PC-3 (cell line): Measurements from ENCODE around the gene MAGI2. TPM values are rescaled to one million over a fixed set of nuclear protein-coding genes. Genes with fewer than 3 reads are reported as not detected.

ENCODE experiments used
- ATAC-seq: fragments of 200-7000 bp; cut with Tn5 transposase; 2 replicates; pipeline ENCODE4 v1.9.1; 2020; ENCODE audit warnings: mild to moderate bottlenecking, moderate library complexity
- BruUV-seq: library from RNA; stranded (reverse); fragments of 400-500 nt; replicated peaks from 2 replicates; lab custom pipeline; 2021; lab: Mats Ljungman, UMichigan
- CTCF ChIA-PET: fragments of 300-600 bp; sonication (Branson Sonifier 250); formaldehyde crosslinking; loops from one replicate; lab custom pipeline; 2022; ENCODE audit warnings: antibody characterized with exemption; lab: Charles Lee
- POLR2A ChIA-PET: fragments of 300-600 bp; sonication (Branson Sonifier 250); formaldehyde crosslinking; loops from one replicate; lab custom pipeline; 2022; ENCODE audit warnings: antibody characterized with exemption; ENCODE audit not compliant: unreplicated experiment; lab: Charles Lee
- DNase-seq: peaks from one replicate; pipeline ENCODE4 v3.0.0-alpha.2; 2015
- H2AFZ ChIP-seq: fragments of 300-600 bp; sonication (generic); 2 replicates; pipeline ENCODE4 v1.6.0; 2016; ENCODE audit warnings: antibody characterized with exemption, low read length
- H3F3A ChIP-seq: fragments of 300-600 bp; sonication (generic); one replicate; pipeline ENCODE4 v1.6.0; 2017; ENCODE audit warnings: antibody characterized with exemption, low read length, control low read depth, mild to moderate bottlenecking; ENCODE audit not compliant: unreplicated experiment
- H3K27ac ChIP-seq: fragments of 300-600 bp; sonication (generic); 2 replicates; pipeline ENCODE4 v1.5.1; 2016; ENCODE audit warnings: mild to moderate bottlenecking, low read length
- H3K27me3 ChIP-seq: fragments of 300-600 bp; sonication (generic); 2 replicates; pipeline ENCODE4 v1.6.1; 2016; ENCODE audit warnings: low read length, mixed read lengths
- H3K36me3 ChIP-seq: fragments of 300-600 bp; sonication (generic); 2 replicates; pipeline ENCODE4 v1.6.1; 2016; ENCODE audit warnings: low read depth, mixed run types, low read length, mixed read lengths
- H3K4me1 ChIP-seq: fragments of 300-600 bp; sonication (generic); 2 replicates; pipeline ENCODE4 v1.5.1; 2016; ENCODE audit warnings: low read length; ENCODE audit not compliant: insufficient read depth
- H3K4me2 ChIP-seq: fragments of 300-600 bp; sonication (generic); 2 replicates; pipeline ENCODE4 v1.6.0; 2016; ENCODE audit warnings: low read length
- H3K4me3 ChIP-seq: fragments of 300-600 bp; sonication (generic); 2 replicates; pipeline ENCODE4 v1.5.1; 2016; ENCODE audit warnings: mild to moderate bottlenecking, low read length, mixed read lengths
- H3K79me2 ChIP-seq: fragments of 300-600 bp; sonication (generic); 2 replicates; pipeline ENCODE4 v1.6.1; 2017; ENCODE audit warnings: low read length, mixed read lengths
- H3K9ac ChIP-seq: fragments of 300-600 bp; sonication (generic); 2 replicates; pipeline ENCODE4 v1.6.0; 2016; ENCODE audit warnings: mild to moderate bottlenecking, low read length
- H3K9me2 ChIP-seq: fragments of 300-600 bp; sonication (generic); replicated peaks from 2 replicates; pipeline ENCODE4 v1.6.1; 2016; ENCODE audit warnings: mixed run types, low read length, mixed read lengths
- H3K9me3 ChIP-seq: fragments of 300-600 bp; sonication (generic); 2 replicates; pipeline ENCODE4 v1.6.1; 2016; ENCODE audit warnings: low read length, mixed read lengths
- H4K20me1 ChIP-seq: fragments of 300-600 bp; sonication (generic); 2 replicates; pipeline ENCODE4 v1.6.1; 2016; ENCODE audit warnings: low read length, mixed read lengths
- EZH2 ChIP-seq: fragments of 300-600 bp; sonication (generic); IDR thresholded peaks from one replicate; pipeline ENCODE4 v1.6.1; 2017; ENCODE audit warnings: antibody characterized with exemption, mild to moderate bottlenecking, low read length; ENCODE audit not compliant: unreplicated experiment
- EZH2phosphoT487 ChIP-seq: fragments of 300-600 bp; sonication (generic); IDR thresholded peaks from 2 replicates; pipeline ENCODE4 v1.6.1; 2018; ENCODE audit warnings: mild to moderate bottlenecking, antibody characterized with exemption, low read length, borderline replicate concordance
- intact Hi-C: fragments of 100-400 bp; cut with micrococcal nuclease; formaldehyde crosslinking; loops from 2 replicates; pipeline ENCODE4 v1.9.0; 2023
- total RNA-seq: library from RNA; depleted of rRNA; stranded (reverse); fragments of >200 nt; gene quantifications from 2 replicates; pipeline ENCODE4 v1.2.3, GENCODE V29; 2014
- TF ChIP-seq, protein P1 (sequence below): fragments of 300-600 bp; sonication (generic); conservative IDR thresholded peaks from 2 replicates; pipeline ENCODE4 v1.5.1; 2017; ENCODE audit warnings: antibody characterized with exemption, low read depth, mild to moderate bottlenecking, low read length

MAGI2 gene
- total RNA-seq, 1 experiment from 2014 or later, result not detected

DNA sequence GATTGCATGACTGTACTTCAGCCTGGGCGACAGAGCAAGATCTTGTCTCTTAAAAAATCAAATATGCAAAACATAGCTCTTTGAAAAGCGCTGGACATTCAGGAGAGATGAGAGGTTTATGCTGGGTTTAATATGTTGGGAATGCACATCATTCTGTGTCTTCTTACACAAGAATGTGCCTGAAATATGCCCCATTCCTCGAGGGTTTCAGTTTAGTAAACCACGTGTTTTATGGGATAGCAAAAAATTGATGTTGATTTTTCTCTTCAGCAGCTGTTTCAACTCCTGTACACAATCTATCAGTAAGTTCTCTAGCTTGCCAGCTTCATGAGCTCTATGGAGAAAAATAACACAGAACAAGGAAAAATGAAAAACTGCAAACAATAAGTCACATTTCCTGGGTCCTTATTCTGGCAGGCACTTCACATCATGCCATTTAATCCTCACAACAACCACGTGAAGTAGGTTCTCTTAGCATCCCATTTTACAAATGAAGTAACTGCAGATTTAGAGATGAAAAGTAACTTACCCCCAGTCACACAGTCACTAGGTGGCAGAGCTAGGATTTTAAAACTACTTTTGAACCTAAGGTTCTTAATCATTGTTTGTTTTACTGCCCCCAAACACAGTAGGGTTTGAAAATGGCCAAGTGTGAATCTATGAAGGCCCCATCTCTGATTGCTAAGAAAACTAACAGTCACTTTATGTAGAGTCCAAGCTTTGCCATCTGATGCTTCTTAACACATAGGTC lies 1231.3 kb downstream of the MAGI2 start:
- DNase-seq (no peak), ATAC-seq (no peak)
- Histone ChIP-seq H3K36me3 (no peaks in the 10 kb centered on the region), H3K27ac (no peak overlapping the region), H3K9ac (no peak overlapping the region), H3K9me2 (no peaks in the 10 kb centered on the region), H3K4me1 (no peaks in the 10 kb centered on the region), H3K4me3 (no peak overlapping the region), H3K79me2 (no peaks in the 10 kb centered on the region), H2AFZ (no peak overlapping the region), H4K20me1 (no peaks in the 10 kb centered on the region), H3K9me3 (no peaks in the 10 kb centered on the region), H3K27me3 (no peaks in the 10 kb centered on the region; the same call in 1 of the 2 replicates), H3F3A (no peaks in the 10 kb centered on the region), H3K4me2 (no peak overlapping the region)
- POLR2A ChIA-PET, result no interaction called here
- BruUV-seq, result no TSS peak
- no peak for TF ChIP-seq EZH2
- TF ChIP-seq, protein P1, sequence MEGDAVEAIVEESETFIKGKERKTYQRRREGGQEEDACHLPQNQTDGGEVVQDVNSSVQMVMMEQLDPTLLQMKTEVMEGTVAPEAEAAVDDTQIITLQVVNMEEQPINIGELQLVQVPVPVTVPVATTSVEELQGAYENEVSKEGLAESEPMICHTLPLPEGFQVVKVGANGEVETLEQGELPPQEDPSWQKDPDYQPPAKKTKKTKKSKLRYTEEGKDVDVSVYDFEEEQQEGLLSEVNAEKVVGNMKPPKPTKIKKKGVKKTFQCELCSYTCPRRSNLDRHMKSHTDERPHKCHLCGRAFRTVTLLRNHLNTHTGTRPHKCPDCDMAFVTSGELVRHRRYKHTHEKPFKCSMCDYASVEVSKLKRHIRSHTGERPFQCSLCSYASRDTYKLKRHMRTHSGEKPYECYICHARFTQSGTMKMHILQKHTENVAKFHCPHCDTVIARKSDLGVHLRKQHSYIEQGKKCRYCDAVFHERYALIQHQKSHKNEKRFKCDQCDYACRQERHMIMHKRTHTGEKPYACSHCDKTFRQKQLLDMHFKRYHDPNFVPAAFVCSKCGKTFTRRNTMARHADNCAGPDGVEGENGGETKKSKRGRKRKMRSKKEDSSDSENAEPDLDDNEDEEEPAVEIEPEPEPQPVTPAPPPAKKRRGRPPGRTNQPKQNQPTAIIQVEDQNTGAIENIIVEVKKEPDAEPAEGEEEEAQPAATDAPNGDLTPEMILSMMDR, result no peak; the same call in 1 of the 2 replicates
- TF ChIP-seq EZH2phosphoT487, result no peak
- intact Hi-C loops, result no loop called here
- CTCF ChIA-PET, result no interaction called here

DNA sequence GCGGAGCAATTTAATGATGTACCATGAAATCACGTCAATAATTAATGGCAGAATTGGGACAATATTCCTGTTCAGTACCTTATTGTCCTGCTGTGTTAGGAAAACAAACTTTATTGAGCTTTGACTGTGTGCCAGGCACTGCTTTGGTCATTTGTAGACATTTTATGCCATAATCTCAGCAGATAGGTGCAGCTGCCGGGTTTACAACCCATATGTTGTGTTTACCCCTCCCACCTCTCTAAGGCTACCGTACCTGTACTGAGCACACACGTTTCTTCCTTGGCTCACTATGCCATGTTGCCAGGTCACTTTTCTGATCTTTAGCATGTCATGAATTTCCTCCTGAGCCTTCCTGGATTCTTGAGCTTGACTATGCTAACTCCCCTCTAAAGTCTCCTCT lies 1232.7 kb downstream of the MAGI2 start:
- CTCF ChIA-PET, result no interaction called here
- H3K9ac ChIP-seq, result no peak overlapping the region
- TF ChIP-seq EZH2phosphoT487 (no peak), EZH2 (no peak)
- TF ChIP-seq, protein P1, result no peak
- H3K27ac ChIP-seq, result no peak overlapping the region
- no peaks in the 10 kb centered on the region for H3F3A ChIP-seq
- DNase-seq, result no peak
- no TSS peak for BruUV-seq
- H3K9me2 ChIP-seq, result no peaks in the 10 kb centered on the region
- POLR2A ChIA-PET, result no interaction called here
- no peak overlapping the region for H2AFZ ChIP-seq
- H3K9me3 ChIP-seq, result no peaks in the 10 kb centered on the region
- ATAC-seq, result no peak
- H3K4me1 ChIP-seq, result no peaks in the 10 kb centered on the region
- no peaks in the 10 kb centered on the region for H3K79me2 ChIP-seq
- no peaks in the 10 kb centered on the region; the same call in 1 of the 2 replicates for H3K27me3 ChIP-seq
- H3K4me3 ChIP-seq, result no peak overlapping the region
- intact Hi-C loops, result no loop called here
- H4K20me1 ChIP-seq, result no peaks in the 10 kb centered on the region
- no peak overlapping the region for H3K4me2 ChIP-seq
- no peaks in the 10 kb centered on the region for H3K36me3 ChIP-seq

DNA sequence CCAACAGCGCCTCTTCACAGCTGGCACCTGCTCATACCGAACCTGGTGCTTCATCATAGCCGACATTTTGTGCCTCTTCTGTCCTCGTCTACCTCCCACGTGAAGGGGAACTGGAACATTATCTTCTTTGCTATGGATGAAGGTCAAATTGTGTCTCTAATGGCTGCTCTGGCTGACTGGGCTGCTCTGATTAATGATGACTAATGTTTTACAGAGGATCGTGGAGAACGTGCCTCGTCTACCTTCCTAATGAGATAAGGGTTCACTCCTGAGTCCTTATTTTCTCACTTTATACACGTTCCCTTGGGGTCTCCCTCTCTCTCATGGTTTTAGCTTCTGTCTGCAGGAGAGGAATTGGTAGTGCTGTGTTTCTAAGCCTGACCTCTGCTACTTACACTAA lies 1234.6 kb downstream of the MAGI2 start:
- ChIA-PET CTCF (no interaction called here), POLR2A (no interaction called here)
- H3K27me3 ChIP-seq, result peaks cover 14% of the 10 kb centered on the region
- no peaks in the 10 kb centered on the region for H3K9me2 ChIP-seq
- no TSS peak for BruUV-seq
- TF ChIP-seq EZH2, result no peak
- TF ChIP-seq EZH2phosphoT487, result no peak
- TF ChIP-seq, protein P1, result no peak
- H2AFZ ChIP-seq, result no peak overlapping the region
- no peaks in the 10 kb centered on the region for H3K36me3 ChIP-seq
- no peak overlapping the region for H3K27ac ChIP-seq
- no peaks in the 10 kb centered on the region for H3K79me2 ChIP-seq
- no peak overlapping the region for H3K4me3 ChIP-seq
- no peak for DNase-seq
- H3F3A ChIP-seq, result no peaks in the 10 kb centered on the region
- intact Hi-C loops, result no loop called here
- H3K4me2 ChIP-seq, result no peak overlapping the region
- no peak for ATAC-seq
- H3K9me3 ChIP-seq, result no peaks in the 10 kb centered on the region
- H4K20me1 ChIP-seq, result no peaks in the 10 kb centered on the region
- no peak overlapping the region for H3K9ac ChIP-seq
- no peaks in the 10 kb centered on the region for H3K4me1 ChIP-seq
